Hematopoietic multipotent progenitor cell treated with erythropoietin and hydrocortisone succinate and interleukin-3 and kit ligand, for 8 days (in vitro differentiated cells): ENCODE measurements around the gene PKNOX2.

Experiments used
- DNase-seq: peaks from one replicate; pipeline ENCODE4 v3.0.0-alpha.2; 2015

PKNOX2 gene

DNA sequence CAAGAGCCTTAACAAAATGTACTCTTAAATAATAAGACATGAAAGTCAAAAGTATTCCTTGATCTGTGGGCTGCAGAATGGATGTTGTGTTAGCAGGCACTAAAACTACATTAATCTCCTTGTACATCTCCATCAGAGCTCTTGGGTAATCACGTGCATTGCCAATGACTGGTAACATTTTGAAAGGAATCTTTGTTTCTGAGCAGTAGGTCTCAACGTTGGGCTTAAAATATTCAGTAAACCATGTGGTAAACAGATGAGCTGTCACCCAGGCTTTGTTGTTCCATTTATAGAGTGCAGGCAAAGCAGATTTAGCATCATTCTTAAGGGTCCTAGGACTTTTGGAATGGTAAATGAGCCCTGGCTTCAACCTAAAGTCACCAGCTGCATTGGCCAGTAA is 152.9 kb downstream of the PKNOX2 start:
- DNase-seq = no peak

DNA sequence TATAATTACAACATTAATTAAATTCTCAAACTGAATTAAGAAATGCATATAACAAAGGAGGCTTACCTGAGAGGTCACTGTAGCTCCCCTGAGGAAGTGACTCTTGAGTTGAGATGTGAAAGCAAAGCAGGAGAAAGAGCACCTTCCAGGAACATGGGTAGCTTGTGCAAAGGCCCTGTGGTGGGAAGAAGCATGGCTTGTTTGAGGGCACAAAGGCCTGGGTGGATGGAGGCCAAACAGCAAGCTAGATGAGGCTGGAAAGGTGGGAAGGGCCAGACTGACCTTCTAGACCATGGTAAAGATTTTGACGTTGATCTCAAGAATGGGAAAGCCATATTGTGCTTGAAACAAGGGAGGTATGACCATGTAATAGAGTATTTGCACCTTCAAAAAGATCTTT is 155.1 kb downstream of the PKNOX2 start:
- DNase-seq = no peak

DNA sequence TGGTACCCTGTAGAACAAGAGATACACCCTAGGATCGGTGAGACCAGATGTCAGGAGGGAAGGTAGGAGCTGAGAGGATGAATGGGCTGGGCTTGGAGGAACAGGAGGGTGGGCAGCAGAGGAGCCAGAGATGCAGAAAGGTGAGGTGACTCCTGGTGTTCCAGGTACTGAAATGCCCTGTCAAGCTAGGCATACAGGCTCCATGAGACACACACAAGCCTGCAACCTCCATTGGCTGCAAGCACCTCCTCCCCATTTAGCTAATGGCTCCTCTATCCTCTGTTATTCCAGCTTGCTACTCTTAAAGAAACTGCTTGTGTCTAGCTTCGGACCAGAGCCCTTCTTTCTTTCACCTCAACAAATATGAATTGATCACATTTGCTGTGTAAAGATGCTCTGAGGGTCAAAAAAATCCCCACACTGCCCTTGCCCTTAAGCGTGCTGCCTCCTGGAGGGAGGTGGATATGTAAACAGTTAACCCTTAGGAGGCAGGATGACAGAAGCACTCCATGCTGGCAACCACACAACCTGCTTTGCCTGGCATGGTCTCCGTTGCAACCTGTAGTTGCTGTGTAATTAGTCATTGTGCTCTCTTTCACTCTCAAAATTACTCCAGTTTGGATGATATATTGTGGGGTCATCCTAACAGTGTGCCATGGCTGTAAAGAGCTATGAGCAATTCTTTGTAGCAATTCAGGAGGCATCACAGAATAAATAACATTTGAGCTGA is 156.0 kb downstream of the PKNOX2 start:
- DNase-seq = no peak

DNA sequence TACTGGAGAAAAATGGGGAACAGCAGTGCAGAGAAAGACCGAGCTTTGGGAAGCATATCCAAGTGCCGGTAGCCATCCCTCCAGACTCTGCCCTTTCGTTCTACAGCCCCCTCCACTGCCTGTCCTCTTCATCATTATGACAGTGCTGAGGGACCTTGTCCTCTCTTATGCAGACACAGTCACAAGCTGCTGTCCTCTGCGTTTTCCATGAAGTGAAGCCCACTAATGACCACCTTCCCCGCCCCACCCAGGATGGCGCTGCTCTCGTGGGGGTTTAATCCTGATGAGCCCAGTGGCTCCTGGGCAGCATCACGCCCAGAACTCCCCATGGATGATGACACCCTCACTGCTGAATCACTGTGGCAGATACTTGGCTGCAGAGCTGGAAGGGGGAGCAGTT is 157.7 kb downstream of the PKNOX2 start:
- DNase-seq = no peak

DNA sequence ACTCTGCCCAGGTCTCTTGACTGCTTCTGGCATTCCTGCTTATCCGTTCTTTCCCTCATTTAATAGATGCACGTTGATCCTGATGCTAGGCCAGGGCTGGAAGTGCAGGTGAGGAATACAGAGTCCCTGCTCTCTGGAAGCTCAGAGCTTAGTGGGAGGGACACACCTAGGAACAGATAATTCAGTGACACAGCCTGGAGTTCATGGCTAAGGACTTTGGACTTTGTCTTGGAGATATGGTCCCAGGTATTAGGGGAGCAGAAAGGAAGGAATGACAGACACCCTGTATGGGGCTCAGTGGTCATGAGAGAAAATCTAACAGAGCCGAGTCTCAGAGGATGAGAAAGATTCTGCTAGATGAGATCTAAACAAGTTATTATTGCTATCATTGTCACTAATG is 160.6 kb downstream of the PKNOX2 start:
- no peak for DNase-seq

DNA sequence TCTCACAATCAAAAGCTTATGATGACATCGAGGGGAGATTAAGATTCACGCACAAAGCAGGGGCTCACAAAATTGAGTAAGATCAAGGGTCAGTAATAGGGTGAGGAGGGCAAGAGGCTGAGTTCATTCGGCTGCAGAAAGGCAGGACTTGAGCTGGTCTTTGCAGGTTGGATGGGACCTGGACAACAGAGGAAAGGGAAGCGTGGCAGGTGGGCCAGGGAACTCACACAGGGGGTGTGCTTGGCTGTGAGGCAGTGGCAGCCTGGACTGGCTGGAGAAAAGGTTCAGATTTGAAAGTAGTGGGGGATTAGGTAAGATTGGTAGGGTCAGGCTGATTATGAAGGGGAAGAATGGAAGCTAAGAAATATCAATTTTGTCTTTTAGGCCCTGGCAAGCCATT is 161.6 kb downstream of the PKNOX2 start:
- DNase-seq = no peak

DNA sequence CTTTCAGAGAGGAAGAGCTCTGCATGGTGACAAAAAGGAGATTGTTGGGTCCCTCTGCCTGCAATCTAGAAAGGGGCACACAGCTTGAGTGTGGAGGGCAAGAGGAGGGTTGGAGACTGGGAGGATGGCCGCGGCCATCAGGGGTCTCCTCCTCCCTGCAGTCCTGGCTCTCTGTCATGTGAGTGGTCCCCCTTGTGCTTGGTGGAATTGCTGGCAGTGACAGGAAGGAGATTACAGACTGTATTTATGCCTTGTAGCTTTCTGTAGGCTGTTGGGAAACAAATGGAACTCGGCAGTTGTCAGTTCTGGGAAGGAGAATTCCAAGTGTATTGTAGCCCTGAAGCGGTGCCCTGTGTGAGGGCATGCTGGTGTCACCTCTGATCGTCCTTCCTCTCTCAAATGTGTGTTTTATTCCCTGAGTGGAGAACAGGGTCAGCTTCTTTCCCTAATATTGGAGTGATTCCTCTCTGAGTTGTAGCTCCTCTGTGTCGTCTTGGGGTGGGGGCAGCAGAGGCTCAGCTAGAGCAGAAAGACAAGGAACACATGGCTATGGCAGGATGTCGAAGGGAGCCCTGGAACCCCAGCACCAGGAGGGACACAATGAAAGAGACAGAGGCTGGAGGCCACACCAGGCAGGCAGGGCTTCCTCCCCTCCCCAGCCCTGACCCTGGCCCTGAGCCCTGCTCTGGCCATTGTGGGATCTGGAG is 163.1 kb downstream of the PKNOX2 start:
- no peak for DNase-seq

DNA sequence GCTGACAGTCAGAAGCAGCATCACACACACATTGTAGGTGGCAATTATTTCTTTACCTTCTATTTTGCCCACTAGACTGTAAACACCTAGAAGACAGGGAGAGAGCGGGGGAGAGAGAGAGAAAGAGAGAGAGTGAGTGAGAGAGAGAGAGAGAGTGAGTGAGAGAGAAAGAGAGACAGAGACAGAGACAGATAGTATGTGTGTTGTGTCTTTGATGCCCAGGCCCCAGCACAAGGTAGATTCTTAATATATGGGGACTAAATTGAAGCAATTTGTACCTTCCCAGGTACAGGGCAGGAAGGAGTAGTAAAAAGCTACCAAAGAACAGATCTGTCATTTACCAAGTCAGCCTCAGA is 163.7 kb downstream of the PKNOX2 start:
- no peak for DNase-seq

DNA sequence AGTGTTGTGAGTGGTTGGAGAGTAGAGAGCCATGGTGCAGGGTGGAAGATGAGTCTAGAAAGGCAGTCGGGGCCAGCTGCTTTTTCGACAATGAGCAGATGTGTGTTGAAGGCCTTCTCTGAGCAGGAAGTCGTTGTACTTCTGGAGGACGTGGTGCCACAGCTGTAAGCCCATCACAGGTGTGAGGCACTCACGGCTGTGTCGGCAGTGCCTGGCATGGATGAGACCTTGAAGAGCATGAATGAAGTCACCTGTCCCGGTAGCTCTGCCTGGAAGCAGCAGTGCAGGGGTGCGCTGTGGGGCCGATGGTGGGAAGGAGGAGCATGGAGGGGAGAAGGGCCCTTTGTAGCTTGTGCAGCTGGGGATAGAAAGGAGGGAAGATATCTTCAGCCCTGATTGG is 165.2 kb downstream of the PKNOX2 start:
- no peak for DNase-seq

DNA sequence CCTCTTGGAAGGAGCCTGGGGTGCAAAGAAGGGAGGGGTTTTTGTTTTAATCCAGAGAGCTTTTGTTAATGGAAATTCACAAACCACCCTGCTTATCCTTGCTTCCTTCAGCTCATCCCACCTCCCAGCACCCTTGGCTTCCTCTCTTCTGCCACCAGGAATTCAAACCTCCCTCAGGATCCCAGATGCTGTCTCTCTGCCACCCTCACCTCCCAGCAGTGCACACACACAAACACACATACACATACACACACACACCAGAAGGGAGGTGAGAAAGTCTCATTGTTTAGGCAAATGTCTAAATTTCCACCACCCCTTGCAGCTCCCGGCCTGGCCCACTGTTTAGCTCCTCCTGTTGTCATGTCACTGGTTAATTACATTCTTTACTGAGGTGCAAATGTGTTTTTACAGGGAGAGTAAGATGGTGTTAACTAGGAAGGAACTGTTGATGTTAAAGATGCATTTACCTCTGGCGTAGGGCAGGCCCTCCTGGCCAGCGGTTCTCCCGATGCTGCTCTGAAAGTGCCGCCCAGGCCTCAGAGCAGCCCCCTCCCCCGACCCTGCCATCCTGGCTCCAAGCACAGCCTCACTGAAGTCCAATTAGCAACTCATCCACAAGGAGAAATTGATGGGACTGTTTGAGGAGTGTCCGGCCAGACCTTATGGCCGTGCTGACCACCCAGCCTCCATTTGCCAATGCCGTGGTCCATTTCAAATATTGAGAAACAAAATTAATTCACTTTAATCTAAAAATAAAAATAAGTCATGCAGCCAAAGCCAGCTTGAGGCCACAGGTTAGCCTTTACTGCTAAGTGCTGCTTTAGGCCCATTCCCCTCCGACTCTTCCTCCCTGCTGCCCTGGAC is 166.1 kb downstream of the PKNOX2 start:
- DNase-seq = no peak

DNA sequence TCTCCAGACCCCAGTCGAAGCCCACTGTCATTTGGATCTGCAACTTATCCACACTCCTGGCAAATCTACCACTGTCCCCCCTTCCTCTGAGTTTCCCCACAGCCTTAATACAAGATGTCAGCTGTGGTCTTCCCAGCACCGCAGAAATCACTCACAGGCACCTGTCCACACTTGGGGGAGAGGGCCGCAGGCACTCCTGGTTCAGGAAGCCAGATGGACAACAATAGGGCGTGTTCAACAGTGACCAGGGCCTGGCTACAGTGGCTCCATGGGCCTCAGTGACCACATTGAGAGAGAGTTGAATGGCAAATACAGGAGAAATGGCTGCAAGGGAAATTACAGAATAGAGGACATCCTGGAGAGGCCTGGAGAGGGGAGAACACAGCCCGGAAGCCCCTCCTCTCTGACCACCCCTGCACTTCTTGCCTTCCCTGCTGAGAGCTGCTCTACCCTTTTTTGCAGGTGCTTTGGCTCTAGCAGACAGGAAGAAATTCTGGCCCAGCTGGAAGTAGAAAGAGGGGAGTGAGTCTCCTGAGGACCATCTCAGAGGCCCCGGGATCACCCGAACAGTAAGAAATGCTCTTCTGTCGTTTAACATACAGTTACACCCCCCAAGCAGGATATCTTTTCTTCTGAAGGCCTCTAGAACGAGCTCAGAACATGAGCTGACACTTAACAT is 166.9 kb downstream of the PKNOX2 start:
- DNase-seq = no peak

DNA sequence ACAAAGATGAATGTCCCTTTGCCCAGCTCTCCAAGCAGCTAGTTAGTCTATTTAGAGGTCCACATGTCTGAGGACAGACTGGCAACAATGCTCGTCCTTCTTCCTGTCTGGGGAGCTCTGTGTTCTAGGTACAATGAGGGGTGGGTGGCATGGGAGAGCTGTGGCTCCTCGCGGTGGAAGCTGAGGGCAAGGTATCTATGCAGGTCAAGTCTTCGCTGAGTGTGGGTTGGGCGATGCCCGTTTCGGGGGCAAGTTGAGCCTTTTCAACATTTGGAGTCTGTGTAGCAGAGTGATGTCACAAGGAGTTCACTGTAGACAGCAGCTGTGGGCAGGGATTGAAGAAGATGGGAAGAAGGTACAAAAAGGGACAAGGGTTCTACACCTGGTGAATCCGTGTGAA is 168.3 kb downstream of the PKNOX2 start:
- DNase-seq = no peak

DNA sequence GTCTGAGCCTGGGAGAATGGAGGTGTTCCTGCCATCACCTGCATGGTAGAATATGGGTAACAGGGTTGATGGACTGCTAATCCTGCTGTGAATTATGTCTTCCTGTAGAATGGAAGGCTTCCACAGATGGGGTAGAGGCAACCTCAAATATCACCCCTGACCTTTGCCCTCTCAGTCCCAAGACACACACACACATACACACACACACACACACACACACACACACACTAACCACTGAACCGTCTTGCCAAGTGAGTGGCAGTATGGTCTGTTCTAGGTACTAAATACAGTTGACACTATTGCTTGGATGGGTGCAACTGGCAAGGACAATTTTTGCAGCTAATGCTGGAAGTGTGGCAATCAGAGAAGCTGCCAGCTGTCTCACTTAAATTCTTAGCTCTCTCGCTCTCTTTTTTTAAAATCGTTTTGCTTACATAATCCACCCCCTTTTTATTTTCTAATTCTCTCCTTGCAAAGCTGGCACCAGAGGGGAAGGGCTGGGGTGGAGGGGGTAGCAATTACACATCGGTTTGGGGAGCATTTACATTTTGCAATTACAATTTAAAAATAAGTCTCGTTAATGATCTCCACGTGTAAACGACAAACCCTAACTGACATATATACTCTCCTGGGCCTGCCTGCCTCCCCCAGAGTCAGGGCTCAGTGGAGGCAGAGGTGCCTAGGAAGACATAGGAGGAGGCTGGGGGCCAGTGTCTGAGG is 169.0 kb downstream of the PKNOX2 start:
- no peak for DNase-seq

DNA sequence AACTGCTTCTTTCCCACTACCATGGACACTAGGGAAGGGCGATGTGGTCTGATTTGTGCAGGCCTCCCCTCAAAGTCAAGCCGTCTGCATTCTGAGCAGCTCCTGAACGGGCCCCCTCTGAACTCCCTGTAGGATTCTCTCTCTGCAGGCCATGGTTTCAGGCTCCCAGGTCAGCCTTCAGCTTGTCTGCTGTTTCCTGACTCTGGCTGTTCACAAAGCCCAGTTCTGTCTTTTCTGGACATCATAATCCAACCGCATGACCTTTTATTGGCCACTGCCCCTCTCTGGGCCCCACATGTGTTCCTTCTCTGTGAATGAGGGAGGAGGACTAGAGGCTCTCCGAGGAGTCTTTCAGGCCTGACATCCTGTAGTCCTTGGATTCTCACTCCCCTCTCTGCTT is 170.6 kb downstream of the PKNOX2 start:
- DNase-seq = no peak

DNA sequence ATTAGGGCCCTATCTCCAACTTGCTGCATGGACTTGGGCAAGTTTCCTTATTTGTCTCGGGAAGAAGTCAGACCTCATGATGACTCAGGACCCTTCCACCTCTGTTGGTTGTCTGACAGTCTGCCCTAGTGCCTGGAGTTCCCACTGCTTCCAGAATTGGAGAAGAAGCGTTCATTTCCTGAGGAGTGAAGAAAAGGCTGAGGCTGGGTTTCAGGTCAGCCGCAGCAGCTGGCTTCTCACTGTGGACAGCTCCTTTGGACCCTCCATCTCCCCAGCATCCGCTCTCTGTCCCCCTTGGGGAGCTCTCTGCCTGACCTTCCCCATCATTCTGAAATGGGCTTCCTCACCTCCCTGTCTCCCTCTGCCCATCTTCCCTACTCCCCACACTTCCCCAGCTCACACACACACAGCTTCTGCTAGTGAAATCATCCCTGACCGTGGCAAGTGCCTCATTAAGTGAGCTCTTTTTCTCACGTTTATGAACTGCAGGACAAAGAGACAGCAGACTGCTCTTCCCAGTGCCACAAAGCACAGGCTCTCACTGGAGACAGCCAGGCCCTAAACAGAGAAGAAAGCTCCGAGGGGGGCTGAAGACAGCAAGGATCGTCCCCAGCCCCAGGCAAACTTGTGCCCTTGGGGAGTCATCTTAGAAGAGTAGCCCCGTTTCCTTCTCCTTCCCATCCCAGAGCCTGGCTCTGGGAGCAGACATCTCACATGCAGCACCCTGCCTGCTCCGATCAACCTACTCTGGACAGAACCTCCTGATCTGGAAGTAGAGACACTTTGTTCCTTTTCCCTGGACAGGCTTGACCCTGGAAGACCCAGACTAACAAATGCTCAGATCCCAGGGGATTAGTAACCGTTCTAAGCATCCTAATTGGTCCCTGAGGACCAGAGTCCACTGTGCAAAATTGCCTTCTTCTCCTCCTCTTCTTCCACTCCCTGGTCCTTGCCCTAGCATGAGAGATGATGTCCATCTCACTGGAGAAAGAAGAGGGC is 173.6 kb downstream of the PKNOX2 start:
- no peak for DNase-seq

DNA sequence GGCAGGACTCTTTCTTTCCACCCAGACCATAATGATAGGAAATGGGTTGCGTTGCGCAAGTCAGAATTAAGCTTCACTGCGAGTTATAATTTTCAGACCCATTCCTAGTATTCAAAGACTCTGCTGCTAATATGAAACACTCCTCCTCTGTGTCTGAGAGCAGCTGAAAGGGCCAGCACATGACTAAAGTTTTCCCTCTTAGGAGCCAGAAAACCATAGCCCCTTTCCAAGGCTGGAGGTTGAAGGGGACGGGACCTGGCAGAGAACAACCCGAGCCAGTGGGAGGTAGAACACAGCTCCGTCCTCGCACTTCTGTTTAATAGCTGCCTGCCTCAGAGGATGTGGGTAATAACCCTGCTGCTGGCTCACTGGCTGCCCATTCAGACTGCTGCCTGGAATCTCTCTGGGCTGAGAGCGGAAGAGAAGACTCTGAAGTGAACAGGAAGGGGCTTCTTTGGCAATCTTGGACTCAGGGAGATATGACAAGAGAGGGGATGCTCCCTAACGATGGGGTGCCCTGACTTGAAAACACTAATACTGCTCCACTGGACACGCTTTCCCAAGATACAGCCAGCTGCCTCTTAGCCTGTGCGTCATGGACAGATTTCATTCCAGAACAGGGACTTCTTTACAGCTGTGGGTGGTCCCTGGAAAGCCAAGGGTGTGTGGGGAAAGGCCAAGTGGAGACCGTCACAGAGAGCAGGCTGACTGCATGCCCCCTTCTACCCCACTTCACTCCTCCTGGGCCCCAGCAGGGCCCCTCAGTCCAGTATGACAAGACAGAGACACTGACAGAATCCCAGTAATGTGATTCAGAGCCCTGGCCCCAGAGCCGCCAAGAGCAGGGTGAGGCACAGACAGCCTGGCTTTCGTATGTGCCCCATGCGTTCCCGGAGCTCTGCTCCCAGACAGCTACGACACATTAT is 174.6 kb downstream of the PKNOX2 start:
- no peak for DNase-seq

DNA sequence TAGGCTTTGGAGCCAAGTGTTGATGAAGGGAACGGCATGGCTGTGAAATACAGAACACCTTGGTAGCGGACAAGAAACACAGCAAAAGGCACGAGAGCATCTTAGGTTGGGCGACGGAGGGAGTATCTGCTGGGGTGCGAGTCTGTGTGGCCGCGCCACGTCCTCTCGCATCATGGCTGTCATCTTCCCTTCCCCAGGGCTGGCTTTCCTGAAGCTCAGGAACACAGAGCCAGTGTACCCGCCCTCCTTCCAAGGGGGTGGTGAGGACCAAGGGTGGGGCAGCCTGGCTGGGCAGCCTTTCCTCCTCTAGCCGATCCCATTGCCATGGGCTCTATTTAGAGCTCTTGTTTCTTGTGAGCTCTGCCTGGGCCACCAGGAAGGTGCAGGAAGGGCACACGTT is 177.1 kb downstream of the PKNOX2 start:
- DNase-seq = no peak

DNA sequence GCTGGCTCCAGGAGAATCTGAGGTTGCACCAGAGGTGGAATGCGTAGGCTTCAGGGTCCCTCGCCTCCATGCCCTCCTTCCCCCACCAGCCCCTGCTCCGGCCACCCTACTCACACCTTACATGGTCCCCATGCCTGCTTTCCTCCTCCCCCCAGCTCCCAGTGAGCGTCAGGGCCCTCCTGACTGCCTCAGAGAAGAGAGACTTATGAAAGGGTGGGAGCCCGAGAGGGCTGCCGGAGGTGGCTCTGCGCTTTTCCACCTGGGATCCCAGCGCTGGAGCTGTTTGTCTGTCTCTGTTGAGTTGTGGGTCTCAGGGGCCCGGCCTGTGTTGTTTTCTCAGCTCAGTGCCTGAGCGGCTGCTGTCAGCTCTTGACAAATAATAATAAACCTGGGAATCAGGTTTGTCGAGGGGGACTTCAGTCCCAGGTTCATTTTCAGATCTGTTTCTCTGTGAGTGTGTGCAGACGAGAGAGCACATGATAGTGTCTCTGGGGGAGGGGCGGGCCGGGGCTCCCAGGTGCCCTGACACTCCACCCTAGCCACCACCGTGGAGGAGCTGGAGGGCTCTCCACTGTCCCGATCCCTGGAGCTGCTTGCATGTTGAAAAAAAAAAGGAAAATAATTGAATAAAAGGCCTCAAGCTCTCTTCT is 177.9 kb downstream of the PKNOX2 start:
- DNase-seq = no peak

DNA sequence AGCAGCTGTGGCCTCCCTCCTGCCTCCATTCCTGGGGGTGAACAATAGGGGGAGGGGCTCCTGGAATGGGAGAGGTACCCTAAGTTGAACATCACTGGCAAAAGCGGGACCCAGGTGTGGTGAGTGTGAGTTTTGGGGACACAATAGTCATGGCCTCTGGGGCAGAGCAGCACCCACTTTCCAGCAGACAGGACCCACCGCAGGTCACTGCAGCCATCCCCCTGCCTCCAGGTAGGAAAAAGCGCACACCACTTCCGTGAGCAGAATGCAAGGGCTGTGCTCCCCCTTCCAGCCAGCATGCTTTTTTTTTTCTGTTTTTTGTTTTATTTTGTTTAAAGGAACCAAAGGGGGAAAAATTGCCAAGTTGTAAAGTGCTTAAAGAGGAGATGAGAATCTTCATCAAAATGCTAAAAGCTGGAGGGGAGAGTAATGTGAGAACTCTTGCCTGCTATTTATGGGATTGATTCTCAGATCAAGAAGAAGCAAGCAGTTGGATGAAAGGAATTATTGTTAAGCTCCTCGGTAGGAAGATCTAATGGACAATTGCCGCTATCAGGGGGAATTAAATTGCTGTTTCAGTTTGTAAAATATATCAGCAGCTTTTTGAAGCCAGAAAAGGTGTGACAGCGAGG is 178.7 kb downstream of the PKNOX2 start:
- no peak for DNase-seq
